ENCODE data around the gene AKTIP.
"Not testable (repeated sequence)": the region's sequence is repeated elsewhere in the genome, so short reads cannot be mapped to it uniquely, and the experiment has no call there.

Gene AKTIP

DNA sequence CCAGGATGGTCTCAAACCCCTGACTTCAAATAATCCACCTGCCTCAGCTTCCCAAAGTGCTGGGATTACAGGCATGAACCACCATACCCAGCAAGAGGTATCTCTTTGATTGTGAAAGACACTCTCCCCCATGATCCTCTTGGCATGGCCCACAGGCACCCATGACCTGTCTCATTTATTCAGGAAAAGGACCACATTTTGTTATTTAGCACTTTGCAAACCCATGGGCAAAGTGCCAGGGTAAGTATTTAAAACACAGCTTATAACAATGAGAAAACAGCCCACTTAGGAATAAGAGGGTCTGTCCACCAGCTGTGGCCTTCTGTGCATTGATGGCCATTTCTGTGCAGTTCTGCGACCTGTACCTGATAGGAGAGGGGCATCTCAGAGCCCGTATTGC lies 12.8 kb upstream of the AKTIP start:
- DNase-seq (ENCODE audit: low read depth in 3 of 3) = no peak

DNA sequence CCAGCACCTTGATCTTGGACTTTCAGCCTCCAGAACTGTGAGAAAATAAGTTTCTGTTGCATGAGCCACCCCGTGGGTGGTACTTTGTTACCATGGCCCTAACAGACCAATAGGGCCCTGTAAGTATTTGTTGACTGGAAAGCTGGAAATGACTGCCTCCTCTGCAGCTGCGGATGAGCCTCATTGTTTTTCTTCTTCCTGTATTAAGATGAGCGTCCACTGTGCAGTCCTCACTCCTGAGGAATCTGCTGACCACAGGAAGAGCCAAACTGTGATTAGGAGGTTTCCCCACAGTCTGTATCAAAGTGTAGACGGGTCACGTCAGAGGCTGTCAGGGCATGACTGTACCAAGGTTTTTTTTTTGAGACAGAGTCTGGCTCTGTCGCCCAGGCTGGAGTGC lies 12.2 kb upstream of the AKTIP start:
- no peak for DNase-seq (ENCODE audit: low read depth in 3 of 3)

DNA sequence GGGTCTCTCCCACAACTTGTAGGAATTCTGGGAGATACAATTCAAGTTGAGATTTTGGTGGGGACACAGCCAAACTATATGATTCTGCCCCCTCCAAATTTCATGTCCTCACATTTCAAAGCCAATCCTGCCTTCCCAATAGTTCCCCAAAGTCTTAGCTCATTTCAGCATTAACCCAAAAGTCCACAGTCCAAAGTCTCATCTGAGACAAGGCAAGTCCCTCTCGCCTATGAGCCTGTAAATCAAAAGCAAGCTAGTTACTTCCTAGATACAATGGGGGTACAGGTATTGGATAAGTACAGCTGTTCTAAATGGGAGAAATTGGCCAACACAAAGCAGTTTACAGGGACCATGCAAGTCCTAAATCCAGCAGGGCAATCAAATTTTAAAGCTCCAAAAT lies 9.8 kb upstream of the AKTIP start:
- DNase-seq (ENCODE audit: low read depth in 3 of 3) = not testable (repeated sequence)

DNA sequence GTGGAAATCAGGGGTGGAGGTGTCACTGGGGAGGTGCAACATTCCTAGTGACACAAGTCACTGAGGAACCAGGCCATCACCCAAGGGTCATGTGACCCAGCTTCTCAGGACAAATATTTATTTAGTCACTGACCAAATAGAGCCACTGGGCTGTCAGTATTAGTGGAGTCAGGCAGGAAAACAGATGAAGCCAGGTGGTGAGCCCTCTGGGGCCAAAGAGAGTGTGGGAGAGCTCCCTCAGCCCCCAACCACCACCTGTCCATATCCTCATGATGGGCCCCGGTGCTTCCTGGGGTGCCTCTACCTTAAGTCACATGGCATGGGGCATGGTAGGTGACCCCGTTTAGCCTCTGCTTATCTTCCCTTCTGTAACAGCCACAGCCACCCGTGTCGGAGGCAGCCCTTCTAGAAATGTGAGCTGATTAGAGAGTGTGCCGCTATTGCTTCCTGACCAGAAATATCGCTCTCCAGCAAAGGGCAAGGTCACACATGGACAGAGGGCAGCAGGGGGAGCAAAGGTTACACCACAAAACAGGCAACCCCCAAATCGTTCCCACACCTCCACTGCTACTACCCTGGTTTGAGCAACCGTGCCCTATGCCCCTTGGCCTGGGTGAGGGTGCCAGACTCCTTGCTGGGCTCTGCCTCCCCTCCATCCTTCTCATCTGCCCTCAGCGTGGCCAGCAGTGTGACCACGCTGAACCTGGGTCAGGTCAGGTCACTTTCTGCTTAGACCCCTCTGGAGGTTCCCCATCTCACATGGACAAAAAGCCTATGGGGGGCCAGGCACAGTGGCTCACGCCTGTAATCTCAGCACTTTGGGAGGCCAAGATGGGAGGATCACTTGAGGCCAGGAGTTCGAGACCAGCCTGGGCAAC lies 8.6 kb upstream of the AKTIP start:
- no peak for DNase-seq (ENCODE audit: low read depth in 3 of 3)

DNA sequence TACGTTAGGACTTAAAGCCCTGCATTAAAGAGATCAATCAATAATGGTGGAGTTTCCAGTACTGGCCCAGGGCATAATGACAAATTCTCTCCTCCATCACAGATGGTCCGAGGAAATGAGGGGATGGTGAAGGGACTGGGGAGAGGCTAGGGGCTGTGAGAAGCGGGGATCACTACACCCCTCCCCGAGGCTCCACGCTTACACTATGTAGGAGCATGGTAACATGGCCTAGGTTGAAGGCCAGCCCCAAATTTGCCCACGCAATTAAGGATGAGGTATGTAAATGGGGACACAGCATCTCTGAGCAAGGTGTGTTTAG lies 8.0 kb upstream of the AKTIP start:
- no peak for DNase-seq (ENCODE audit: low read depth in 3 of 3)

DNA sequence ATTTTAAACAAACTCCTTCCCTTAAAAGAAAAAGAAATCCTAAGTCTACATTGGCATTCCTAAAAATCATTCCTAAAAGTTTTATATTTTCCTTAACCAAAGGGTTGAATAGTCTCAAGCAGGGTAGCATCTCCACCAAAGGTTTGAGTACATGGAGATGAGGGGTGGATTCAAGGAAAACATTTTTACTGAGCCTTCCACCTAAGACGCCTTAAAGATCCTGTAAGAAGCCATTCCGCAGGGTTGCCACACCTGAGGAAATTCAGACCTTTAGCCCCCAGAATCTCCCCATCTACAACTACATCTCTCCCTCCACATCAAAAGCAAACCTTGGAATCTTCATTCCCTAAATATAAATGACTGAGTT lies 7.7 kb upstream of the AKTIP start:
- no peak for DNase-seq (ENCODE audit: low read depth in 3 of 3)

DNA sequence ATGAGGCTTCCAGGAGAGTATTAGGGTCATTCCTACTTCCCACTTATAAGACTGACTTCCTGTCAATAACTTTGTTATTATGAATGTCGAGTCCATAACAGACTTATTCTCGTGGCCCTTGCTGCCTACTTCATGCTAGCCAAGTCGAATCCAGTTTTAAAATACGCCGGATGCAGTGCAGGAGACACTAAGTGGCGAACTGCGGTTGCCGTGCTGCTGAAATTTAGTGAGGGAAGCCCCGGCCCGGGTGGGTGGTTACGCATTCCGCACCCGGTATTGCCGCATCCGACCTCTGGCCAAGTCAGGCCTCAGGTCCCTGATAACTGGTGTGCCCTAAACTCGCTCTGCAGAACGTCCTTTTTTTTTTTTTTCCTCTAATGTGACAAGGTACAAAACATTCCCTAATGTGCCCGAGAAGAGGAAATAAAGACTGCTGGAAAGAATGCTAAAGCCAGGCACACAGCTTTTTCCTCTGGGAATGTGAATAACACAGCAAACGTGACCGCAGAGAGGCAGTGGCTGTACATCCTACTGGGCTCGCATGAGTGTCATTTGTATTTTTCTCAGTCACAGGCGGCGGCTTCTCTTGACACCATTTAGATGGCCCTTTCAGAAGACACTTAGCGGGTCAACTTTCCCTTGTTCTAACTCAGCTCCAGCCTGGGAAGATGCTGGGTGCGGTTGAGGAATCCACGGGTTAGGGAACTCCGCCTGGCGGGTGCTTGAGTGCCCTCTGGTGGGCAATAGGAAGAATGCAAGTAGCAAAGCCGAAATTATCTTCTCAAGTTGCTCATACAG lies 7.1 kb upstream of the AKTIP start:
- DNase-seq (ENCODE audit: low read depth in 3 of 3) = peak in 2 of 3 experiments; percentile 17 to 23

DNA sequence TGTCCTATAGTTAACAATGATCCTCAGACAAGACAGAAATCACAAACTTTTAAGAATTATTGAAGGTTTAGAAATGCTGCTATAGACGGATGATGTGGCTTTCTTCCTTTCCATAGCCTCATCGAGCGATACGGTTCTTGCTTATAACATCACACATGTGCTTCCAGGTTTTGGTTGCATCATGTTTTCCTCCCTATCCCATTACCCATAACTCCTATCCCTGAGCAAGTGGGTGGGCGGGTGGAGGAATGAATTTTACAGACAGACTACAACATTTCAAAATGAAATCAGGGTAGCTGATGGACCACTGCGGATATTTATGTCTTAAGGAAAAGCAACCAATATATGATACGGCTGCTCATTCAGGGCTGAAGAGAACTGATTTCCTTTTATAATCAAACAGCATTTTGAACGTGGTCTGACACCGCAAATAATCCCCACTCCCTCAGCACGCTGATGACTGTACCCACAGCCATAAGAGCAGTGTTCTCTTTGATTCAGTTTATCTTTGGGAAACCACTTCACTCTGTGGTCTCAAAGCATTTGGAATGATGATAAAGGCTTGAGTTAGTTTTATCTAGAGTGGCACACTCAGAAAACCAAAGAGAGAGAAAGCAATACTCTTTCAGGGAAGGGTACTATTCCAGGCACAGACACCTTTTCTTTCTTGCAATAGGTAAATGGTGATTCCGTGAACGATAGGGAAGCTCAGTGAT lies 4.6 kb upstream of the AKTIP start:
- no peak for DNase-seq (ENCODE audit: low read depth in 3 of 3)

DNA sequence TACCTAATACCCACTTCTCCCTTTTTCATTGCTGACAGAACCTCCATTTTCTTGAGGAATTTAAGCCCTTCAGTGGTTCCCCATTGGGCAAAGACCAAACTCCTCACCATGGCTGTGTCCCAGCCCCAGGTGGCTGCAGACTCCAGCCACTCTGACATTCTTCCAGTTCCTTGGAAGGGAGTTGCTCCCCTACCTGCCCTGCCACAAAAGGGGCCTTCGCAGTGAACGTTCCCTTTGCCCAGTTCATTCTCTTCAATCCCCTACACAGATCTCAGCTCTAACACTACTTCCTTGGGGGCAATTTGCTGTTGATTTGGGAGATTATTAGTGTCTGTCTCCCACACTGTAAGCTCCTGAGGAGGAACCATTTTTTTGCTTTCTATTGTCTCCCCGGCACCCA lies 3.2 kb upstream of the AKTIP start:
- DNase-seq (ENCODE audit: low read depth in 3 of 3) = no peak

DNA sequence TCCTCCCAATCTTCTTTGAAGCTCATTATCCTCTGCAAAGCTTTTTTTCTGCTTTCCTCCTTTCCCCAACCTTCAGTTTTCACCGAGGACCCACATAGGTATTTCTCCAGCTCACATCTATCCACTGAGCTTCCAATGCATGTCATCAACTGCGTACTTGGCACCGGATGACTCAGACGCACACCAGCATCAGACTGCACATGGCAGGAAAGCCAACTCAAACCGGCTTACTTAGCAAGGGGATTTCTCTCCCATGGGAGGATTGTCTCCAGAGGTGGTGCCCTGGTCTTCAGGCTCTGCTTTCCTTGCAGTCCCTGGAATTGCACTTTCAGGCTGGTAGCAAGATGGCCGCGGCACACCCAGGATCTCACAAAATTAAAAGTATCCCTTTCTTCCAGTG lies 1.7 kb upstream of the AKTIP start:
- DNase-seq (ENCODE audit: low read depth in 3 of 3) = no peak

DNA sequence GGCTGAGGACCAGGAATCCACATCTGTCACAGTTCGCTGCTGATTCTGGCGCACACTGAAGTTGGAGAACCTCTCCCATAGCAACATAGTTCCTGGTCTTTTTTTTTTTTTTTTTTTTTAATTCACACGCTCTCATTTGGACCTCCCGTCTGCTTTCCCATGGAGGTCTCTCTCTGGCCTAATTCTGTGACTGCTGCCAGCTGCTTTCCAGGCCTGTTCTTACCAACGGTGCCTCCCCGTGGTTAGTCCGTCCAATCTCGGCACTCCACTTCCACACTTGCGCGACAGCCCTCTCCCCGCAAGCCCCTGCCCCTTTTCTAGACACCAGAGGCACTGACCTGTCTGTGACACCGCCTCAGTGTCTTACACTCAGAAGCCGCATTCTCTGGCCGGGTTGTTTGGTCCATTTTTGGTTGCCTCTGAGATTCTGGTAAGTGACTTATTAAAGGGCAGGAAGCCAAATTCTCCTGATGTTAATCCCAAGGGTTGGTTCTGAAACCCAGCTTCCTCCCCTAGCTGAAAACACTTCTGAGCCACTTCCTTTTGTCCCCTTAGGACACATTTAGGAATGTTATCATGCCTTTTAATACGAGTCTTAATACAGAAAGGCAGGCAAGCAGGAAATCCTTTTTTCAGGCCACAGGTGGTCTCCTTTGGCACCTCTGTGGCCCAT lies 1.1 kb upstream of the AKTIP start:
- no peak for DNase-seq (ENCODE audit: low read depth in 3 of 3)

DNA sequence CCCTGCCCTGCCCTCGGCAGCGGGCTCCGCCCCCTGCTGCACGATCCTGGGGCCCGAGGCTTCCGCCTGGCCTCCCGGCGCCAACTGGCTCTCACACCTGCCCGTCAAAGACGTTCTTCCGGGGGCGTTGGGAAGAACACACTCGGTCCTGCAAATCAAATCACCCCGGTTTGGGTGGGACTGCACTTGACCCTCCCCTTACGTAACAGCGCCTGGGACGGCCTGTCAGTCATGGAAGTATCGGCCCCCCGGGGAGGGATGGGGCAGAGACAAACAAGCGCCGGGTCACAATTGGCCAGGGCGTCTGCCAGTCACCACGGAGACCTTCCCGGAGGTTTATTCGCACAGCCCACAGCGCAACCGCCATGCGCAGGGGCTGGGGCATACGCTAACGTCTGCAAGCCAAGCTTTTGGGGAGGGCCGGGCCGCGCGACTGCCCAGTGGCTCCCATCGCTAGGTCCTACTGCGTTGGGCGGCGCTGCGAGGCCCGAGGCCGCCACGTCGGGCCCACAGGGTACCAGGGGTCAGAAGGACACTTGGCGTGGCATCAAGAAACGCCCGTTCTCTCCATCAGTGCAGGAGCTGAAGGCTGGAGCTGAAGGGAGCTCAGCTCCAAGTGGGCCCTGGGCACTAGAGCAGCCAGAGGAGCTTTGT lies 388 bp upstream of the AKTIP start:
- peak; percentile 99 to 100 (median 100) for DNase-seq (ENCODE audit: low read depth in 3 of 3)

DNA sequence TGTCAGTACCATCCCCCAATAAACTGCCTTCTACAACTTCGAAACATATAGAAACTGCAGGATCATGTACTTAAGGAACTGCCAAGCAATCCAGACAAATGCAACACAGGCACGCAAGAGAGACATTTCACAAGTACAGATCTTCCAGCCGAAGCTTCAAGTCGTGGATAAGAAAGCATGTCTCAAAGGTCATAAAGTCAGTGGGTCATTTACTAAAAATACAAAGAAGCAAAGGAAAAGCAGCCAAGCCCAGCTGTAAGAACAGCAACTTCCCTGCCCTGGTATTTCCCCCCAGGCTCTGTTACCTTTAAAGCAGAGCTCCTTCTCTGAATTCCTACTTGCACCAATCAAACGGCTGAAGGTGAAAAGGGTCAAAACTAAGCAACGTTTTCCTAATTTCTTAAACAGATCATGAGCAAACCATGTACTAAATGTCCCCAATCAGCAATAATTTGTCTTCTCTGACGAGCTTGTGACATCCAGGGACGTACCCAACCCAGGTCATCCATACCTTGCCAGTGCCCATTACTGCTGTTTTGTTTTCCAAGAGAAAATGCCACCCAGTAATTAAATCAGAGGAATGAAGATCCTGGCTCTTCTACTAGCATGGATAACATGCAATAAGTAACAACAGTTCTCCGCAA lies 1.7 kb downstream of the AKTIP start:
- DNase-seq (ENCODE audit: low read depth in 3 of 3) = no peak

DNA sequence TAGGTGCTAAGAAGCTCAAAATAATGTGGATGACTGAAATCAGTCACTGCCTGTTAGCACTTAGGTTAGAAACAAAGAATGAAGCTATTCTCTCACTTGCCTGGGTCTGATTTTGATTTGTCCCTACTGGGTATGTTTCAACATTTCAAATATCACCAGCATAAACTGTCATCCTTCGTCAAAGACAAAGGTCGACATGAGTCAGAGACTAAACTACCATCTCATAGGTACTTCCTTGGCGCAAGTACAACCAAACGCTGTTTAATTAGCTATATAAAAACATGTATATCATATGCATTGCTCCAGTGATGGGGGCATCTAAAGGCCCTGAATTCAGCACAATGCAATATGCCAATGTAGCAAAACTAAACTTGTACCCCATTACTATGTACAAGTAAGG lies 4.0 kb downstream of the AKTIP start:
- no peak for DNase-seq (ENCODE audit: low read depth in 3 of 3)

DNA sequence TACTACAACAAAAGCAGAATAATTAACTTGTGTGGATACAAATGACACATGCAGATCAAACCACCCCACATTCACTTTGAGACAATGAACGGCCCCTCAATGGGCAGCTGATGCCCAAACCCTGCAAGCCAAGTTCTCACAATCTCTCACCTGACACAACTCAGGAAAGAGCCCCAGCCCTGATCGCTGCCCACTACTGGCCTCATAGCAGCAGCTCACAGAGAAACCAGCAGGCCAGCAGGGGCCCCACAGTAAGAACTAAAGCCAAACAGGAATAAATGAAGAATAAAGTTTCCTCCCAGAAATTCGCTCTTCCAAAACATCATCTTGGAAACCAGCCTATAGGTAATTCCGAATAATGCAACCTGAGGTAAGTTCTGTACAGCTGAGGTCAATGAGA lies 7.7 kb downstream of the AKTIP start:
- DNase-seq (ENCODE audit: low read depth in 3 of 3) = no peak

DNA sequence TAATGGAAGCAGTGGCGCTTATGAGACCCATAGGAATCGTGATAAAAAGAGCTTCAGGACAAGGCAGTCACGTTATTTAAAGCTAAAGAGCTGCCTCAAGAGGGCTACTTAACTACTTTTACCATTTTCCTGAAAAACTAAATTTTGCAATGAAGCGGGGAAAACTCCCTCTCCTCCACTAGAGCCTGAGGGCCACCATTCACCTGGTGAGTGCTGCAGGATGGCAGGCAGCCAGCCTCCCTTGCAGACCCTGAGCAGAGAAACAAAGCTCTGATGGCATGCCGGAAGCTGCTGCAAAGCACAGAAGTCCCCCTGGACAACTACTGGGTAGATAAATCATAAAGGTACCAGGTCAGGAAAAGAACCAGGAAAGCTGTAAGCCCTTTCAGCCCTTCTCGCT lies 8.4 kb downstream of the AKTIP start:
- no peak for DNase-seq (ENCODE audit: low read depth in 3 of 3)

DNA sequence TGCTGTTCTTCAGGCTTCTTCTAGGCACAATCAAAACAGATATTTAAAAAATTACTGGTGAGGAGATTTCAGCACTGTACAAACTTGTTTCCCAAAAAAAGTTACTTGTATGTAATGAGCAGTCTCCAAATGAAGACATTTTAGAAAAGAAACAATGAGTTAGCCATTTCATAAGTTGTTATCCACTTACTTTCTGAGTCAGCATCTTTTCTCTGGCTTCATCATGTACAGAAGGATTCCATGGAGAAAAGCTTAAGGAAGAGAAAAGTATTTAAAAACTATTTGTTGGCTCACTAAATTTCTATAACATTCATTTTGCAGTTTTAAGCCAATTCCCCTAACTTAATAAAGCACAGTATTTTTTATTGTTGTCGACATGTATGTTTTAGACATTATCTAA lies 10.5 kb downstream of the AKTIP start:
- no peak for DNase-seq (ENCODE audit: low read depth in 3 of 3)

DNA sequence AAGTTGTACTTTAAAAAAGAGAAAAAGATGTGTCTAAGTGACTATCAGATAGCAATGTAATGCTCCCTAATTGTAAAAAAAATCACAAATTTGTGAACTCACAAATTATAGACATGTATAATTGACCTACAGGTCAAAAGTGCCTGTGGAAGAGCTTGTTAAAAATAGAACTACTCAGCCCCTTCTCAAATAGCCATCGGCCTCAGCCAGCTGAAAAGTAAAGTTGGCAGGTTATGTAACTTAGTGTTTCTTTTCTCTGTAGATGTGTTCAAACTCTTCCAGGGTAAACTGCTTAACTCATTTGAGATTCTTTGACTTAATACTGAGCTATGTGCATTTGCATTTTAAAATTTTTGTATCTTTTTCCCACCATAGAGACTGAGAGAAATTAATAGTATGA lies 13.3 kb downstream of the AKTIP start:
- DNase-seq (ENCODE audit: low read depth in 3 of 3) = no peak

DNA sequence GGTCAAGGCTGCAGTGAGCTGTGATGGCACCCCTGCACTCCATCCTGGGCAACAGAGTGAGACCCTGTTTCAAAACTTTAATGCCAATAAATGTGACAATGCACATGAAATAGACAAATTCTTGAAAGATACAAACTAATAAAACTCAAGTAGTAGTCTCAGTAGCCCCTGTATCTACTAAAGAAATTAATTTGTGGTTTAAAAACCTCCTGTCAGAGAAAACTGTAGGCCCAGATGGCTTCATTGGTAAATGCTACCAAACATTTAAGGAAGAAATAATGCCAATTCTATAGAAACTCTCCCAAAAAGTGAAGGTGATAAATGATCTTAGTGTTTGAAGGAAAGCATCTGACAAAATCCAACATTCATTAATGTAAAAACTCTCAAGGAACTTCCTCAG lies 16.8 kb downstream of the AKTIP start:
- no peak for DNase-seq (ENCODE audit: low read depth in 3 of 3)

DNA sequence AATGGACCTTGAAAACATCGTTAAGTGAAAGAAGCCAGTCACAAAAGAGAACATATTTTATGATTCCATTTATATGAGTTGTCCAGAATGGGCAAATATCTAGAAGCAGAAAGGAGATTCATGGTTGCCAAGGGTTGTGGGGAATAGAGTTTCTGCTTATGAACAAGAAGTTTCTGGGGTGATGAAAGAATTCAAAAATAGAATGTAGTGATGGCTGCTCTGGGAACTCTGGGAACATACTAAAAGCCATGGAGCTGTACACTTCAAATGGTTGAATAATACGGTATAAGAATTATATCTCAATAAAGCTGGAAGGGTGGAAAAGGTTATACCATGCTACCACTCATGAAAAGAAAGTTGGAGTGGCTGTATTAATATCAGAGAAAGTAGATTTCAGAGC lies 18.5 kb downstream of the AKTIP start:
- DNase-seq (ENCODE audit: low read depth in 3 of 3) = no peak

DNA sequence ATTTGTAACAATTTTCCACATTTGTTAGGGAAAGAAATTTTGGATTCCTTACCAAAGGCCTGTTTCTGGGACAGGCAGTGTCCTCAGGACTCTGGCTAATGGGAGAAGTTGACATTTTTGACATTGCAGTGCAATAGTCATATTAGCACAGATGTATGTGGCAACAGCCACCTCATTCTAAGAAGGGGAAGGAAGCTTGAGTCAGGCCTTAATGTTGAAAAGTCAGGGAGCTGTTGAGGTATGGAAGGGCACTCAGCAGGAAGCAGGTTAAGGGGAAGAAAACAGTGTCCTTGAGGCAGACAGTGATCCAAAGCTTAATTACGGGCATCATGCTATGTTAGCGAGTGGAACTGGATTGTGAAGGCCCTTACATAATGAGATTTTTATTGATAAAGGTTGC lies 20.9 kb downstream of the AKTIP start:
- no peak for DNase-seq (ENCODE audit: low read depth in 3 of 3)
